NCI-H146 treated with DMSO at 0.1 percent for 48 hours (cell line): ENCODE data around the gene ST3GAL5.

ENCODE experiments used
- DNase-seq: peaks from one replicate; lab custom pipeline; 2025; ENCODE audit not compliant: unreplicated experiment; lab: John Stamatoyannopoulos, UW

The ST3GAL5 gene

GRCh38 chr2:85793584-85793983 is 95.2 kb downstream of the ST3GAL5 start:
- DNase-seq = no peak

- no peak for DNase-seq
These were observed 95.9 kb downstream of the ST3GAL5 start for GRCh38 chr2:85792783-85793441.

- no peak for DNase-seq
These were observed 96.9 kb downstream of the ST3GAL5 start for GRCh38 chr2:85791704-85792565.

- no peak for DNase-seq
These were observed 98.1 kb downstream of the ST3GAL5 start for GRCh38 chr2:85790499-85791188.

- DNase-seq = no peak
These were observed 98.8 kb downstream of the ST3GAL5 start for GRCh38 chr2:85790032-85790431.

- no peak for DNase-seq
These were observed 99.5 kb downstream of the ST3GAL5 start for GRCh38 chr2:85789271-85789670.

GRCh38 chr2:85788603-85789002 is 100.2 kb downstream of the ST3GAL5 start:
- no peak for DNase-seq

GRCh38 chr2:85787981-85788340 is 100.8 kb downstream of the ST3GAL5 start:
- no peak for DNase-seq

- DNase-seq = no peak
These were observed 101.4 kb downstream of the ST3GAL5 start for GRCh38 chr2:85787282-85787980.
